ENCODE data around the gene PCDH9.

The PCDH9 gene

DNA sequence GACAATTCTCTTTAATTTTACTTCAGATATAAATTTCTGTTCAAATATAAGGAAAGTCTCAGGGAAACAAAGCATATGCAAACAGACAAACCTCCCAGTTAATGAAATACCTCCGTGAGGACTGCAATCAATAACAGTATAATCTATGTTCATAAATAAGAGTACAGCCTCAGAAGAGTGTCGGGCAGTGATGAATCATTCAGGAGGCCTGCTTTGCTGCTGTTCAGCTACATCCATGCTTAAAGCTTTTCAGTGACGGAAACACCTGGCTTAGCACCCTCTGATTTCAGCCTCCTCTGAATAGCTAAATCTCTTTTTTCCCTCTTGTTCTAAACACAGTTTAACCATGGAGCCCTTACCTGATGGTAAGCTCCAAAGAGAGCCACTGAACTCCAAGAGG is 69.0 kb downstream of the PCDH9 start:
- no peaks in the 10 kb centered on the region for H3K36me3 Mint-ChIP-seq (ENCODE audit: low read depth)
- intact Hi-C loops (cut with micrococcal nuclease), result no loop called here
- no peaks in the 10 kb centered on the region for H3K4me1 Mint-ChIP-seq (ENCODE audit: low read depth)
- peaks cover 4% of the 10 kb centered on the region for H3K9me3 Mint-ChIP-seq
- H3K4me3 Mint-ChIP-seq, result no peak overlapping the region
- H3K27ac Mint-ChIP-seq, result no peak overlapping the region
- H3K27me3 Mint-ChIP-seq, result no peaks in the 10 kb centered on the region

DNA sequence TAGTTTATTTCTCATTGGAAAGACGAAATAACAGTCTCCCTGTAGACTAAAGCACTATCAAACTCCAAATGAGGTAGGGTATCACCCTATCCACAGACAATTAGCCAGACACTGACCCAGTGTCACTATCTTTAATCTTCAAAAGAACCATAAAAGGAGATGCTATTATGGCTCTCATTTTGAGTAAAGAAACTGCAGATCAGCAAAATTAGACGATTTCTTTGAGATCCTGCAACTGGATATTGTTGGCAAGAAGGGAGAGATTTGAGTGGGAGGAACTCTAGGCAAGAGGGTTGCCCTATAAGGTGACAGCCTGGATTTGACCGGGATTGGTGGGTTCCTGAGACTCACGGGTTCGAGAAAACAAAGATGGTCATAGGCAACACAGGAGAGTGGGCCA is 71.2 kb downstream of the PCDH9 start:
- intact Hi-C loops (cut with micrococcal nuclease), result no loop called here
- H3K4me3 Mint-ChIP-seq, result no peak overlapping the region
- peaks cover 9% of the 10 kb centered on the region for H3K9me3 Mint-ChIP-seq
- H3K27me3 Mint-ChIP-seq, result no peaks in the 10 kb centered on the region
- no peaks in the 10 kb centered on the region for H3K4me1 Mint-ChIP-seq (ENCODE audit: low read depth)
- no peaks in the 10 kb centered on the region for H3K36me3 Mint-ChIP-seq (ENCODE audit: low read depth)
- no peak overlapping the region for H3K27ac Mint-ChIP-seq

DNA sequence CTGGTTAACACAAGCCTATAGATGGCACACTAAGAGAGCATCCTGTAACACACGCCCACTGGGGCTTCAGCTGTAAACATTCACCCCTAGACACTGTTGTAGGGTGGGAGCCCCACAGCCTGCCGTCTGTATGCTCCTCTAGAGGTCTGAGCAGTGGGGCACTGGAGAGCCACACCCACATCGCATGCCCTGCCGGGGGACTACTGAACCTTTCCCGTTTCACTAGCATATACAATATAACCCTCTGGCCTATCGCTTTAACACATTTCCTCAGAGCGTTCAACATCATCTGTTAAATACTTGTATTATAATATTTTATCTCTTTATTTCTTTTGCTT is 73.4 kb downstream of the PCDH9 start:
- Mint-ChIP-seq H3K27me3 (no peaks in the 10 kb centered on the region), H3K4me1 (ENCODE audit: low read depth) (no peaks in the 10 kb centered on the region), H3K9me3 (peaks cover 9% of the 10 kb centered on the region), H3K4me3 (no peak overlapping the region), H3K36me3 (ENCODE audit: low read depth) (no peaks in the 10 kb centered on the region), H3K27ac (no peak overlapping the region)
- intact Hi-C loops (cut with micrococcal nuclease), result no loop called here

DNA sequence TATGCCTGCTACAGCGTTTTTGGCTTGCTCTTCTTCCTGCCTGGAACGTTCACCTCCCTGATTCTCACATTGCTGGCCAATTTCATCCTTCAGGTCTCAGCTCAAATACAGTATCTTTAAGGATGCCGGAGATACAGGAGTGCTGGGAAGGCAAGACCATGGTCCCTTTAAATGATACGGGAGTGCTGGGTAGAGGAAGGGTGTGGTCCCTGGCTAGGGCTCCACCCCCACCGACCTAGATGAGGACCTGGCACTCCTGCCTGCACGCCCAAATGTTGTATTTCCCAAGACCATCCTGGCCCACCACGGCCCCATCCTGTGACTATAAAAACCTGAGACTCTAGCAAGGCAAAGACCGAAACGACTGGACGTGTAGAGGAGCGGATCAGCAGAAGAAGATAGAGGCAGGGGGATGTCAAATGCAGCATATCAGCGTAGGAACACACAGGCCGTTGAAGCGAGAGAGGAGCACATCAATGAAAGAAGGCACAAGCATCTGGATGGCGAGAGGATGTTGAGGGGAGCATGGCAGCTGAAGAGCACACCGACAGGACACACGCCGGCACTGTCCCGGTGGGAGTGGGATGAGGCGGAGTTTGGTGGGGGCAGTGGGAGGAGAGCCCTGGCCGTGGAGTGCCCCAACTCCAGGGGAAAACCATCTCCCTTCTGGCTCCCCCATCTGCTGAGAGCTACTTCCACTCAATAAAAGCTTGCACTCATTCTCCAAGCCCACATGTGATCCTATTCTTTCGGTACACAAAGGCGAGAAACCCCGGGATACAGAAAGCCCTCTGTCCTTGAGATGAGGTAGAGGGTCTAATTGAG is 74.0 kb downstream of the PCDH9 start:
- Mint-ChIP-seq H3K4me1 (ENCODE audit: low read depth) (no peaks in the 10 kb centered on the region), H3K4me3 (no peak overlapping the region), H3K27ac (no peak overlapping the region), H3K9me3 (peaks cover 9% of the 10 kb centered on the region), H3K36me3 (ENCODE audit: low read depth) (no peaks in the 10 kb centered on the region), H3K27me3 (no peaks in the 10 kb centered on the region)
- intact Hi-C loops (cut with micrococcal nuclease), result no loop called here

DNA sequence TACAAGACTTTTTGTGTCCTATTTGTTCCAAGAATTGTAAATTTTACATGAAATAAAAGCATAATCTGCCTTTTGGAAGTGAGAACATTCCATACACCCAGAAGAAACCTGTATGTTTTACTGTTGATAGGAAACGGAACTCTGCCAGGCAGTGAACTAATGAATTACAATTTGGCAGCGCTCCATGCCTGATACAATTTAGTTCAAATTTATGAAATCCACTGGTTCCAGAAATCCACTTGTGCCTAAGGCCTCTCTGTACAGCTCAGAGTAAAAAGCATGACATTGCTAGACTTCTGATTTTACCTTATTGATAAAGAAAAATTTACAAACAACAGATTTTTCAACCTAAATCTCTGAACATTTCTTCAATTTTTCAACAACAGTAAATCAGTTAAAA is 78.1 kb downstream of the PCDH9 start:
- no peak overlapping the region for H3K27ac Mint-ChIP-seq

DNA sequence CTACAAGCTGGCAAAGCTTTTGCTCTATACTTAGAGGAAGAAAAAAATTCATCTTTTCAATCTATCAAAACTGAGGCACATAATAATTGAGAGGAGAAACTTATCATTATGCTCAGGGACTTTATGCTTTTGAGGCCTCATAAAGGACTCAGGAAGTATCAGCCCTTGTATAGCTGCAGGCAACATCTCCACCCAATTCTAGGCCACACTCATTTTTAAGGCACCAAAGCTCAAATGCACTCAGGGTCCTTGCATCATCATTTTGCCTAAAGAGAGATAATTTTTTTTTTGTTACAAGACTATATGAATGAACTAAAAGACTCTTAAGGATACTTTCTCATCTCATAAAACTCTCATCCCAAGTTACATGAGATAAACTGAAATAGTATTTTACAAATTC is 78.5 kb downstream of the PCDH9 start:
- H3K27me3 Mint-ChIP-seq, result no peaks in the 10 kb centered on the region
- no peak overlapping the region for H3K27ac Mint-ChIP-seq
- H3K9me3 Mint-ChIP-seq, result peaks cover 9% of the 10 kb centered on the region
- no peaks in the 10 kb centered on the region for H3K4me1 Mint-ChIP-seq (ENCODE audit: low read depth)
- no peaks in the 10 kb centered on the region for H3K36me3 Mint-ChIP-seq (ENCODE audit: low read depth)
- no peak overlapping the region for H3K4me3 Mint-ChIP-seq
- intact Hi-C loops (cut with micrococcal nuclease), result no loop called here

More for the DNA sequence above, 78.1 kb downstream of the PCDH9 start:
- Mint-ChIP-seq H3K9me3 (peaks cover 9% of the 10 kb centered on the region), H3K36me3 (ENCODE audit: low read depth) (no peaks in the 10 kb centered on the region), H3K27me3 (no peaks in the 10 kb centered on the region), H3K4me1 (ENCODE audit: low read depth) (no peaks in the 10 kb centered on the region), H3K4me3 (no peak overlapping the region)
- intact Hi-C loops (cut with micrococcal nuclease), result no loop called here

DNA sequence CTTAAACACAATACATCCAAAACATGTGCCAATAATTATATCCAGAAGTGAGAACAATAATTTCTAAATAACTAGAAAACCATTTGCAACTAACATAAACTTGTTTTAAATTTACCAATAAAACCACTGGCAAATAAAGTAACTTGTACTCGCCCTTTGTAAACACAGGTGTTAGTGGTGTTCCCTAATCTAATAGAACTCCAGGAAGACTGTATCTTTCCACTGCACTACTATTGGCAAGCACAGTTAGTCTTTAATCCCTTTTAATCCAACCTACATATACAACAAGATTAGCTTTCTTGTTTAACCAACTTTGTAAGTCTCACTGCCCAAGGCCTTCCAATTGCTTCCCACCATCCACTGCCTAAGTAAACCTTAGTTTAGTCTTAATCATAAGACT is 79.5 kb downstream of the PCDH9 start:
- H3K27me3 Mint-ChIP-seq, result no peaks in the 10 kb centered on the region
- no peak overlapping the region for H3K27ac Mint-ChIP-seq
- intact Hi-C loops (cut with micrococcal nuclease), result no loop called here
- no peak overlapping the region for H3K4me3 Mint-ChIP-seq
- no peaks in the 10 kb centered on the region for H3K4me1 Mint-ChIP-seq (ENCODE audit: low read depth)
- no peaks in the 10 kb centered on the region for H3K36me3 Mint-ChIP-seq (ENCODE audit: low read depth)
- H3K9me3 Mint-ChIP-seq, result no peaks in the 10 kb centered on the region

DNA sequence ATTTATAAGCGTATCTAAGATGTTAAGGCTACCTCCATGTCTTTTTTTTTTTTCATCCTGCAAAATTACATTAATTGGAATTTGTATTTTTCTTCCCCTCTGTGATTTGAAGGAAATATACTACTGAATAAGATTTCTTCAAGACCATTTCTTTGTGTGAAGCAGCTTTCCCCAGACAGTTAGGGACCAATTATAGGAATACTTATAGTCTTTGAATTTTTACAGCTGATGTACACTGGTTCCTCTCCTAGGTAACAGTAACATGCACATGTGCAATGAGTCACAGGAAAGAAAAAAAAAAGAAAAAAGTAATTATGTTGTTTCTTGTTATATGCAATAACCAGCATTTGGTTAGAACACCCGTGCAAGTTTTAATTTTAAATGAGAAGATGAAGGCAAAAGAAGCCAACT is 82.0 kb downstream of the PCDH9 start:
- Mint-ChIP-seq H3K36me3 (ENCODE audit: low read depth) (no peaks in the 10 kb centered on the region), H3K27ac (no peak overlapping the region), H3K4me3 (no peak overlapping the region), H3K4me1 (ENCODE audit: low read depth) (no peaks in the 10 kb centered on the region), H3K9me3 (no peaks in the 10 kb centered on the region), H3K27me3 (no peaks in the 10 kb centered on the region)
- intact Hi-C loops (cut with micrococcal nuclease), result no loop called here

DNA sequence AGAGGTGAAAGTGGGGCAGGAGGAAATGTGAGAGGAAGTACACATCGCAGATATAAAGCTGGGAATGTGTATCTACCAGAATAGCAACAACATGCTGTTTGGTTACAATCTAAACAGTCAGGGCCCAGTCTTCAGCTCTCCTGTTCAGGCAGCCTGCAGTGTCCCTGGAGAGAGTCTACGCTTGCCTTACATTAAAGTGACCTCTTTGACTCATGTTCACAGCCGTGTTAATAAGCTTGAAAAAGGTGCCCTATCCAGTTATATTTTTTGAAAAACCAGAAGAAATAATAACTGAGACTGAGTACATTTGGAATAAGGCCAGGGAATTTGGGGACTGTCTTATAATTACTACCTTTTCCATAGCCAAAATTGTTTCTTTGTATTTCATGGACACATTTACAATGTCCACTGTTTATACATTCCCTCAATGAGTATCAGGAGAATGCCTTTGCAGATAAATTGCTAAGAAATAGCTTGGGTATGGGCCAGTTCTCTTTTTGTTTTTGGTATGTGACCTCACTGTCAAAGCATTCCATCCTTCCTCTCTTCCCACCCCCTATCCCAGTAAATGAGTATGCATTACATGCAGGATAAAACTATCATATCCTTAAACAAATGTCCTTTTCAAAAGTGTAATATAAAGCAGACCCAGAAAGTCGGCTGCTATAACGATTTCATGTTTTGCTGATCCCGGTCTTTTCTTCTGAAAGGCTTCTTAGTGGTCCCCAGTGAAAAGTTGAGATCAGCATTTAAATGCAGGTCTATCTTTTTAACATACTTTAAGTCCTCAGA is 82.6 kb downstream of the PCDH9 start:
- Mint-ChIP-seq H3K4me1 (ENCODE audit: low read depth) (no peaks in the 10 kb centered on the region), H3K4me3 (no peak overlapping the region), H3K27ac (no peak overlapping the region), H3K36me3 (ENCODE audit: low read depth) (no peaks in the 10 kb centered on the region), H3K9me3 (no peaks in the 10 kb centered on the region), H3K27me3 (no peaks in the 10 kb centered on the region)
- intact Hi-C loops (cut with micrococcal nuclease), result no loop called here

DNA sequence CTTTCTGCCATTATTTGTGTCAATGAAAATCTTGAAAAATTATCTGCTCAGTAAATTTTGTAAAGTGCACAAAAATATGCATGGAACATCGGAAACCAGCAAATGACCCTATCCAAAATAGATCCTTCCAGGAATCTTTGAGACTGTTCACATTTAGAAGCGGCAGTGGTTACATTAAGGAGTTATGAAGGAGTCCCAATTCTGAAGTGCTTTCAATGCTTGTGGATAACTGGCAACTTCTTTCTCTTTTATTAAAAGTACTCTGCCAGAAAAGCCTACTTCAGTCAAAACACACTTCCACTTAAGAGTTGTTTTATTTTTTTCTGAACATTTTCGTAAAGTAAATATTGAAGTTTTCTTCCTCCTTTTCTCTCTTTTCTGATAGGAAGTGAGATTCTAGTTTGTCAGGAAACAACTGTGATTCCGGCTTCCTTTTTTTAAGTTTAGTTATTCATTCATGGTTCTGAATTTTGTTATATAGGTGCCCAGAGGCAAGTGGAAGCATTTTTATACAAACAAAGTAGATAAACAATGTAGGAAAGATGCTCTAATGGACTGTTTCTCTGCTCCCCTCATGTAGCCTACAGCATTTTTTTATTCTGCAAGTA is 83.5 kb downstream of the PCDH9 start:
- H3K27me3 Mint-ChIP-seq, result no peaks in the 10 kb centered on the region
- H3K4me1 Mint-ChIP-seq (ENCODE audit: low read depth), result no peaks in the 10 kb centered on the region
- no peak overlapping the region for H3K4me3 Mint-ChIP-seq
- intact Hi-C loops (cut with micrococcal nuclease), result no loop called here
- no peak overlapping the region for H3K27ac Mint-ChIP-seq
- H3K9me3 Mint-ChIP-seq, result no peaks in the 10 kb centered on the region
- no peaks in the 10 kb centered on the region for H3K36me3 Mint-ChIP-seq (ENCODE audit: low read depth)

DNA sequence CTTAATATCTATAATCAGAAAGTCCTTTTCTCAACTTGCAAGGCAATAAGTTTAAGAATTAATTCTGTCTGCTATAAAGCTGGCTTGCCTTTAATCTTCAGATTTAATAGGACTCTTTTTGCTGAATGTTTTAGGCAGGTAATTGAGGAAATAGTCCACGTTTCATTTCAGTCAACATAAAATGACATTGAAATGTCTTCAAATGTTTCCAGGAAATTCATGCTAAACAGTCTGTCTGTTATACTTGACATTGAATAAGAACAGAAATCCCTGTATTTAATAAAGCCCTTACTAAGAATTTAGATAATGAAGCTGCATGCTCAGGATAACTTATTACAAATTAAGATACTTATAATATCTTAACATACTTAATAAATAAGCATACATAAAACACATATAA is 84.2 kb downstream of the PCDH9 start:
- Mint-ChIP-seq H3K4me3 (no peak overlapping the region), H3K27ac (no peak overlapping the region)

DNA sequence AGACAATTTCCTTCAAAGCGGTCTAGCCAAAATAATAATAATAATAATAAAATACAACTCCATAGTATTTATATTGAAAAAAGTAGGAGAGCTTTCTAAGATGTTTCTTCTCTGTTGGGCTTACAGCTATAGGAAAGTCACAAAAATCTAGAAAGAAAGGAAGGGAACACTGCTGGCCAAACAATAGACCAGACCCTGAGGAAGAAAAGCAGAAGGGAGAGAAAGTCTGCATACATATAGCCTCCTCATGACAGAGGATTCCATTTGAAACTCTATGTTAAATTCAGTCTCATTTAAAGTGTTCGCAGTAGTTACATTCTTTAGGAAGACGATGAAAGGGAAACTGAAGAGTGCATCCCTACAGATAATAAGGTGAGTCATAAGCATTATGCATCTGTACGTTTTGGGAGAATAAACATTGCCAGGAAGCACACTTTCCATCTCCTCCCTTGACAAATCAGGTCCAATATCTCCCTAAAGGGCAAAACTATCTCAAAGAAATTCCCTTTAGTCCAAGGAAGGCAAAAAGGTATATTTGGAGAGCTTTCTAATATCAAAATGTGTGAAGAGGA is 86.5 kb downstream of the PCDH9 start:
- H3K36me3 Mint-ChIP-seq (ENCODE audit: low read depth), result no peaks in the 10 kb centered on the region
- H3K4me1 Mint-ChIP-seq (ENCODE audit: low read depth), result no peaks in the 10 kb centered on the region
- no peak overlapping the region for H3K4me3 Mint-ChIP-seq
- no peaks in the 10 kb centered on the region for H3K27me3 Mint-ChIP-seq
- H3K27ac Mint-ChIP-seq, result no peak overlapping the region
- no peaks in the 10 kb centered on the region for H3K9me3 Mint-ChIP-seq
- intact Hi-C loops (cut with micrococcal nuclease), result no loop called here

More for the DNA sequence above, 84.2 kb downstream of the PCDH9 start:
- H3K36me3 Mint-ChIP-seq (ENCODE audit: low read depth), result no peaks in the 10 kb centered on the region
- intact Hi-C loops (cut with micrococcal nuclease), result no loop called here
- no peaks in the 10 kb centered on the region for H3K27me3 Mint-ChIP-seq
- H3K4me1 Mint-ChIP-seq (ENCODE audit: low read depth), result no peaks in the 10 kb centered on the region
- no peaks in the 10 kb centered on the region for H3K9me3 Mint-ChIP-seq

DNA sequence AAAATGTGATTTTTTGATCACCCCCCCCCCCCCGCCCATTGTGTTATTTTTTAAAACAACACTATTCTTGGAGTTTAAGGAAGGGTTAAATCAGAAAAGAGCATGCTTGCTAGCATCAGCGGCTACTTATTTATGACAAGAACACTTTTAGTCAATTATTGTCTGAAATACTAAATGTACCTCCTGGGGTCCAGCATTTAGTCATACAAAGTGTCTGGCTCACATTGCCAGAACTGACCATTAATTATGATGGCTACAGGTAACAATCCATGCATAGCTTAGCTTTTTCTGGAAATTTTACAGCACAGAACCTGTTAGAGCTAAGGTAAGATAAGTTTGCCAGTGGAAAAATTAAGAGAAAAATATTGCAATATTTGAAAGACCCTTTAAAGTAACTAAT is 90.1 kb downstream of the PCDH9 start:
- no peaks in the 10 kb centered on the region for H3K36me3 Mint-ChIP-seq (ENCODE audit: low read depth)

DNA sequence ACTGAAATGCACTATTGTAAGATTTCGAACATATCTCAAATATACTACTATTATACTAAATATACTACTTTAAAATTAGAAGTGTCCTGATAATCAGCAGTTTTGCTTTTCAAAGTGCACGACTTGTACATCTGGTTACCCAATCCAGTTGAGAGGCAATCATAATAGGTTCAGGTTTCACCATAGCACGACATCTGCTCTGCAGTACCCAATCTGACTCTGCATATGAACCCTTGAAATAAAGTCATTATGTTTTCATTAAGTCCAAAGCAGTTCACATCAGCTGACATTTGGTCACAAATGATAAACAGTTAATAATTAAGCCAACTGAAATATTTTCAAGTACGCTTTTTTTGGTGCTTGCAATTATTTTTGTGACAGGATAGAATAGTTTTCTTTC is 90.6 kb downstream of the PCDH9 start:
- Mint-ChIP-seq H3K9me3 (no peaks in the 10 kb centered on the region), H3K4me1 (ENCODE audit: low read depth) (no peaks in the 10 kb centered on the region), H3K36me3 (ENCODE audit: low read depth) (no peaks in the 10 kb centered on the region), H3K27me3 (no peaks in the 10 kb centered on the region), H3K4me3 (no peak overlapping the region), H3K27ac (no peak overlapping the region)
- intact Hi-C loops (cut with micrococcal nuclease), result no loop called here

More for the DNA sequence above, 90.1 kb downstream of the PCDH9 start:
- H3K9me3 Mint-ChIP-seq, result no peaks in the 10 kb centered on the region
- intact Hi-C loops (cut with micrococcal nuclease), result no loop called here
- no peaks in the 10 kb centered on the region for H3K4me1 Mint-ChIP-seq (ENCODE audit: low read depth)
- H3K4me3 Mint-ChIP-seq, result no peak overlapping the region
- H3K27ac Mint-ChIP-seq, result no peak overlapping the region
- H3K27me3 Mint-ChIP-seq, result no peaks in the 10 kb centered on the region

Measured in dendritic cell treated with granulocyte-macrophage colony-stimulating factor and Interleukin-4, amounts not matched to agents 40 ng/mL and 50 ng/mL, for 4 days (primary cell).